ENCODE measurements around the gene SYPL2.

Gene SYPL2

GRCh38 chr1:109483672-109484518, 17.5 kb downstream of the SYPL2 start, which contains the start of gene ATXN7L2:
ATXN7L2 (plus strand) TSS chr1:109483905; CDS start chr1:109483954, 49 bp downstream.
- no peak for FAIRE-seq
- no peak for TF ChIP-seq CTCF (IDR thresholded peaks at IDR 0.05; ENCODE audit: insufficient read depth, missing control alignments)
- DNase-seq (ENCODE audit: insufficient read length, low spot score) = peak; percentile 98

- no peak for TF ChIP-seq CTCF (IDR thresholded peaks at IDR 0.05; ENCODE audit: insufficient read depth, missing control alignments)
- no peak for FAIRE-seq
- DNase-seq (ENCODE audit: insufficient read length, low spot score) = no peak
Measured at GRCh38 chr1:109484519-109484975, 18.2 kb downstream of the SYPL2 start.

- no peak for DNase-seq (ENCODE audit: insufficient read length, low spot score)
- TF ChIP-seq CTCF (IDR thresholded peaks at IDR 0.05; ENCODE audit: insufficient read depth, missing control alignments) = no peak
- FAIRE-seq = no peak
Measured at GRCh38 chr1:109485001-109485400, 18.7 kb downstream of the SYPL2 start.

GRCh38 chr1:109487261-109487660, 20.9 kb downstream of the SYPL2 start:
- no peak for TF ChIP-seq CTCF (IDR thresholded peaks at IDR 0.05; ENCODE audit: insufficient read depth, missing control alignments)
- FAIRE-seq = no peak
- DNase-seq (ENCODE audit: insufficient read length, low spot score) = no peak

- no peak for FAIRE-seq
- no peak for DNase-seq (ENCODE audit: insufficient read length, low spot score)
- no peak for TF ChIP-seq CTCF (IDR thresholded peaks at IDR 0.05; ENCODE audit: insufficient read depth, missing control alignments)
Measured at GRCh38 chr1:109488201-109488600, 21.9 kb downstream of the SYPL2 start.

GRCh38 chr1:109488696-109489095, 22.4 kb downstream of the SYPL2 start:
- FAIRE-seq = no peak
- TF ChIP-seq CTCF (IDR thresholded peaks at IDR 0.05; ENCODE audit: insufficient read depth, missing control alignments) = no peak
- DNase-seq (ENCODE audit: insufficient read length, low spot score) = no peak

All from D721Med (cell line).